Loucy (cell line): ENCODE data around the gene FGD3.

Experiments used
- H2AFZ ChIP-seq: fragments of 200-600 bp; sonication (generic); 2 replicates; pipeline ENCODE4 v1.6.0; 2016; ENCODE audit warnings: antibody characterized with exemption, mild to moderate bottlenecking, low read length, moderate library complexity
- H3F3A ChIP-seq: fragments of 200-600 bp; 2 replicates; pipeline ENCODE4 v1.6.0; 2016; ENCODE audit warnings: antibody characterized with exemption, low read depth, mild to moderate bottlenecking
- H3K27me3 ChIP-seq: fragments of 200-600 bp; sonication (generic); 2 replicates; pipeline ENCODE4 v1.6.1; 2014; ENCODE audit warnings: low read length, mild to moderate bottlenecking; ENCODE audit not compliant: insufficient read depth, poor library complexity, severe bottlenecking
- H3K36me3 ChIP-seq: fragments of 200-600 bp; sonication (generic); 2 replicates; pipeline ENCODE4 v1.6.1; 2016; ENCODE audit warnings: low read length; ENCODE audit not compliant: insufficient read depth
- H3K4me1 ChIP-seq: fragments of 200-600 bp; sonication (generic); 2 replicates; pipeline ENCODE4 v1.5.1; 2014; ENCODE audit warnings: low read length, mild to moderate bottlenecking; ENCODE audit not compliant: insufficient read depth, poor library complexity, severe bottlenecking
- H3K4me2 ChIP-seq: fragments of 200-600 bp; sonication (generic); 2 replicates; pipeline ENCODE4 v1.6.0; 2014; ENCODE audit warnings: antibody characterized with exemption, low read length, low read depth, mild to moderate bottlenecking; ENCODE audit not compliant: poor library complexity, severe bottlenecking
- H3K4me3 ChIP-seq: fragments of 200-600 bp; sonication (generic); 2 replicates; pipeline ENCODE4 v1.5.1; 2014; ENCODE audit warnings: low read length, mild to moderate bottlenecking, mixed read lengths; ENCODE audit not compliant: poor library complexity, severe bottlenecking
- H3K79me2 ChIP-seq: fragments of 200-600 bp; sonication (generic); 2 replicates; pipeline ENCODE4 v1.6.1; 2014; ENCODE audit warnings: low read length; ENCODE audit not compliant: insufficient read depth
- H3K9ac ChIP-seq: fragments of 200-600 bp; sonication (generic); 2 replicates; pipeline ENCODE4 v1.6.0; 2014; ENCODE audit warnings: mild to moderate bottlenecking, low read depth, low read length, moderate library complexity; ENCODE audit not compliant: poor library complexity, severe bottlenecking
- H3K9me2 ChIP-seq: fragments of 200-600 bp; sonication (generic); replicated peaks from 2 replicates; pipeline ENCODE4 v1.6.1; 2016; ENCODE audit warnings: low read depth, low read length, mixed read lengths
- H3K9me3 ChIP-seq: fragments of 200-600 bp; sonication (generic); 2 replicates; pipeline ENCODE4 v1.6.1; 2014; ENCODE audit warnings: mild to moderate bottlenecking, antibody characterized with exemption, low read length, low read depth; ENCODE audit not compliant: insufficient read depth
- H4K20me1 ChIP-seq: fragments of 200-600 bp; sonication (generic); 2 replicates; pipeline ENCODE4 v1.6.0; 2014; ENCODE audit warnings: antibody characterized with exemption, low read length, mild to moderate bottlenecking; ENCODE audit not compliant: insufficient read depth, poor library complexity, severe bottlenecking
- EZH2phosphoT487 ChIP-seq: fragments of 200-600 bp; IDR thresholded peaks from 2 replicates; pipeline ENCODE4 v1.6.1; 2018; ENCODE audit warnings: antibody characterized with exemption, mild to moderate bottlenecking, moderate library complexity, borderline replicate concordance
- TF ChIP-seq, protein P1 (sequence below): fragments of 200-600 bp; sonication (generic); conservative IDR thresholded peaks from 2 replicates; pipeline ENCODE4 v1.5.1; 2014; ENCODE audit warnings: mild to moderate bottlenecking, antibody characterized with exemption, low read length

The FGD3 gene

DNA sequence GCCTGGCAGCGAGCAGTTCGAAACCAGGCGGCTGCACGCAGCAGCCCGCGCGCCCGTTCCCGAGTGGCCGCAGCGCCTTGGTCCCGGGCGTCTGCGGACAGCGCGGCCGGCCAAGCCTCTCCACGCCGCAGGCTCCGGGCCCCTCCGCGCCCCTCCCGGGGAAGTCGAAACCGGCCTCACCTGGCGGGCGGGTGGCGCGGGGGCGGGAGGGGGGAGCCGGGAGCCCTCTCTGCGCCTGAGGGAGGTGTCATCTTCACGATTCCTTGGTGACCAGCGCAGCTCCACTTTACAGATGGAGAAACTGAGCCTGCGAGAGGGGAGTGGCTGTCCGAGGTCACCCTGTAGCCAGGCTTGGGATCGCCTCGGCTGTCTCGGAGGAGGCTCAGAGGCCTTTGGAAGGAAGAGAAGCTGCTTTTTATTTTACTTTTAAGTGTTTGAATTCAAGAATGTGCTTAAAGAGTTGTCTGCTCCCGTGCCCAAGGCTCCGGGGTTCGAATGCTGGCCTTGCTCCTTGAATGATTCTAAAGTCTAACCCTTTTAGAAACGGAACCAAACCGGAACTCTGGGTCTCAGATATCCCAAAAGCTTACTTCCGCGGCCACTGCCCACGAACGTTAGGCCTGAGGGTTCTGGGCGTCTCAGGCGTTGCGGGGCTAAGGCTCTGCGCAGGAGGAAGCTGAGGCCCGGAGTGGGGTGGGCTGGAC lies 111.8 kb downstream of the FGD3 start:
- Histone ChIP-seq H3K9ac (no peak overlapping the region), H3K27me3 (no peaks in the 10 kb centered on the region), H4K20me1 (no peaks in the 10 kb centered on the region), H3K79me2 (no peaks in the 10 kb centered on the region), H3K36me3 (no peaks in the 10 kb centered on the region), H3F3A (peaks cover 8% of the 10 kb centered on the region; the same call in 1 of the 2 replicates), H3K4me2 (no peak overlapping the region), H3K4me3 (no peak overlapping the region), H3K9me3 (no peaks in the 10 kb centered on the region), H2AFZ (no peak overlapping the region), H3K9me2 (no peaks in the 10 kb centered on the region), H3K4me1 (peaks cover 44% of the 10 kb centered on the region)
- no peak for TF ChIP-seq EZH2phosphoT487
- TF ChIP-seq, protein P1, sequence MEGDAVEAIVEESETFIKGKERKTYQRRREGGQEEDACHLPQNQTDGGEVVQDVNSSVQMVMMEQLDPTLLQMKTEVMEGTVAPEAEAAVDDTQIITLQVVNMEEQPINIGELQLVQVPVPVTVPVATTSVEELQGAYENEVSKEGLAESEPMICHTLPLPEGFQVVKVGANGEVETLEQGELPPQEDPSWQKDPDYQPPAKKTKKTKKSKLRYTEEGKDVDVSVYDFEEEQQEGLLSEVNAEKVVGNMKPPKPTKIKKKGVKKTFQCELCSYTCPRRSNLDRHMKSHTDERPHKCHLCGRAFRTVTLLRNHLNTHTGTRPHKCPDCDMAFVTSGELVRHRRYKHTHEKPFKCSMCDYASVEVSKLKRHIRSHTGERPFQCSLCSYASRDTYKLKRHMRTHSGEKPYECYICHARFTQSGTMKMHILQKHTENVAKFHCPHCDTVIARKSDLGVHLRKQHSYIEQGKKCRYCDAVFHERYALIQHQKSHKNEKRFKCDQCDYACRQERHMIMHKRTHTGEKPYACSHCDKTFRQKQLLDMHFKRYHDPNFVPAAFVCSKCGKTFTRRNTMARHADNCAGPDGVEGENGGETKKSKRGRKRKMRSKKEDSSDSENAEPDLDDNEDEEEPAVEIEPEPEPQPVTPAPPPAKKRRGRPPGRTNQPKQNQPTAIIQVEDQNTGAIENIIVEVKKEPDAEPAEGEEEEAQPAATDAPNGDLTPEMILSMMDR = no peak

GRCh38 chr9:93059715-93060578 lies 112.6 kb downstream of the FGD3 start:
- H3K9me2 ChIP-seq = no peaks in the 10 kb centered on the region
- H3K36me3 ChIP-seq = no peaks in the 10 kb centered on the region
- no peaks in the 10 kb centered on the region for H3K27me3 ChIP-seq
- H3K4me1 ChIP-seq = peaks cover 45% of the 10 kb centered on the region
- TF ChIP-seq EZH2phosphoT487 = no peak
- TF ChIP-seq, protein P1 = no peak
- H2AFZ ChIP-seq = no peak overlapping the region
- no peak overlapping the region for H3K9ac ChIP-seq
- peaks cover 8% of the 10 kb centered on the region; the same call in 1 of the 2 replicates for H3F3A ChIP-seq
- H3K4me3 ChIP-seq = no peak overlapping the region
- H3K79me2 ChIP-seq = no peaks in the 10 kb centered on the region
- H3K9me3 ChIP-seq = no peaks in the 10 kb centered on the region
- no peaks in the 10 kb centered on the region for H4K20me1 ChIP-seq
- no peak overlapping the region for H3K4me2 ChIP-seq

- Histone ChIP-seq H2AFZ (peak overlapping the region; percentile 55; the same call in 1 of the 2 replicates), H3K4me3 (no peak overlapping the region), H3K9ac (peak overlapping the region; percentile 8)
These were observed 113.5 kb downstream of the FGD3 start for GRCh38 chr9:93060746-93061259.

More at GRCh38 chr9:93060746-93061259, 113.5 kb downstream of the FGD3 start:
- Histone ChIP-seq H3K9me3 (no peaks in the 10 kb centered on the region), H3K27me3 (no peaks in the 10 kb centered on the region), H4K20me1 (no peaks in the 10 kb centered on the region), H3K4me1 (peaks cover 54% of the 10 kb centered on the region), H3K36me3 (no peaks in the 10 kb centered on the region), H3F3A (peaks cover 8% of the 10 kb centered on the region; the same call in 1 of the 2 replicates), H3K4me2 (no peak overlapping the region), H3K9me2 (no peaks in the 10 kb centered on the region), H3K79me2 (no peaks in the 10 kb centered on the region)
- TF ChIP-seq, protein P1 = no peak
- TF ChIP-seq EZH2phosphoT487 = no peak
